ENCODE measurements around the gene MRPS22. TPM values are rescaled to one million over a fixed set of nuclear protein-coding genes. Genes with fewer than 3 reads are reported as not detected.
A peak's percentile ranks its signal among the peaks of the same experiment; 100 is the strongest.

MRPS22 gene
- total and polyA plus RNA-seq, 9 of the 15 experiments (the other 6 are each of a cell fraction or from before 2014, with no cell fraction given) = 148 to 397 (median 229) TPM

GRCh38 chr3:139299261-139300132, 44.3 kb upstream of the MRPS22 start (continued):
- TF ChIP-seq GTF2B (IDR thresholded peaks at IDR 0.05; ENCODE audit: extremely low read depth, insufficient read length) = no peak
- peak; percentile 72; the same call in 1 of the 2 replicates for TF ChIP-seq ESRRA (IDR thresholded peaks at IDR 0.05; ENCODE audit: borderline replicate concordance, low read depth)
- no peak for TF ChIP-seq SNIP1 (IDR thresholded peaks at IDR 0.05; ENCODE audit: low read depth)
- no peak for TF ChIP-seq ZBTB26 (CRISPR knock-in tag; IDR thresholded peaks at IDR 0.05)
- TF ChIP-seq RERE (CRISPR knock-in tag; IDR thresholded peaks at IDR 0.05; ENCODE audit: borderline replicate concordance) = no peak
- no peak for TF ChIP-seq FIP1L1 (IDR thresholded peaks at IDR 0.05; ENCODE audit: low read depth, low read length, poor library complexity, severe bottlenecking)
- TF ChIP-seq FOXA3 (CRISPR knock-in tag; conservative IDR thresholded peaks at IDR 0.05 in 1 of 2, IDR thresholded peaks at IDR 0.05 in 1 of 2) = peak; percentile 65 to 81; a peak in 3 of 4 replicates
- TF ChIP-seq ARID1B (IDR thresholded peaks at IDR 0.05) = peak; percentile 99
- TF ChIP-seq KLF13 (tag; IDR thresholded peaks at IDR 0.05; ENCODE audit: borderline replicate concordance, low read depth) = no peak
- TF ChIP-seq SRSF1 (IDR thresholded peaks at IDR 0.05; ENCODE audit: low read depth, low read length) = no peak
- TF ChIP-seq ZNF778 (CRISPR knock-in tag; IDR thresholded peaks at IDR 0.05) = no peak
- TF ChIP-seq MCM5 (IDR thresholded peaks at IDR 0.05; ENCODE audit: low read depth) = no peak
- TF ChIP-seq MCM3 (IDR thresholded peaks at IDR 0.05) = no peak
- no peak for TF ChIP-seq NELFE (IDR thresholded peaks at IDR 0.05; ENCODE audit: insufficient read depth, insufficient read length)
- TF ChIP-seq SIRT6 (IDR thresholded peaks at IDR 0.05; ENCODE audit: low read depth, low read length) = no peak
- no peak for TF ChIP-seq CHD4 (IDR thresholded peaks at IDR 0.05; ENCODE audit: insufficient read depth, insufficient replicate concordance, low read depth, low read length, poor library complexity, severe bottlenecking)
- TF ChIP-seq BRF1 (IDR thresholded peaks at IDR 0.05; ENCODE audit: borderline replicate concordance, extremely low read depth, insufficient read length) = no peak
- TF ChIP-seq HMBOX1 (IDR thresholded peaks at IDR 0.05) = peak; percentile 54; the same call in 1 of the 2 replicates
